HuH-7.5 (cell line): Measurements from ENCODE around the gene FBRS.
A peak's percentile ranks its signal among the peaks of the same experiment; 100 is the strongest.

Source experiments
- DNase-seq: peaks from one replicate; pipeline ENCODE4 v3.0.0; 2011; ENCODE audit warnings: low spot score

The FBRS gene

GRCh38 chr16:30644334-30644830 lies 13.8 kb upstream of the FBRS start:
- no peak for DNase-seq

DNA sequence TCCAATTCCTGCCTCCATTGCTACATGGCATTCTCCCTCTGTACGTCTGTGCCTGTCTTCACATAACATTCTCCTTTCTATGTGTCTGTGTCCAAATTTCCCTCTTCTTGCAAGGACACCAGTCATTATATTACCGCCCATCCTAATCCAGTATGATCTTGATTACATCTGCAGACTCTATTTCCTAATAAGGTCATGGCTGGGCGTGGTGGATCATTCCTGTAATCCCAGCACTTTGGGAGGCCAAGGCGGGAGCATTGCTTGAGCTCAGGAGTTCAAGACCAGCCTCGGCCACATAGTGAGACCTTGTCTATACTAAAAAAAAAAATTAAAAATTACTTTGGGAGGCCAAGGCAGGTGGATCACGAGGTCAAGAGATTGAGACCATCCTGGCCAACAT lies 12.5 kb upstream of the FBRS start:
- DNase-seq, result no peak

GRCh38 chr16:30647274-30647571 lies 11.0 kb upstream of the FBRS start:
- no peak for DNase-seq

DNA sequence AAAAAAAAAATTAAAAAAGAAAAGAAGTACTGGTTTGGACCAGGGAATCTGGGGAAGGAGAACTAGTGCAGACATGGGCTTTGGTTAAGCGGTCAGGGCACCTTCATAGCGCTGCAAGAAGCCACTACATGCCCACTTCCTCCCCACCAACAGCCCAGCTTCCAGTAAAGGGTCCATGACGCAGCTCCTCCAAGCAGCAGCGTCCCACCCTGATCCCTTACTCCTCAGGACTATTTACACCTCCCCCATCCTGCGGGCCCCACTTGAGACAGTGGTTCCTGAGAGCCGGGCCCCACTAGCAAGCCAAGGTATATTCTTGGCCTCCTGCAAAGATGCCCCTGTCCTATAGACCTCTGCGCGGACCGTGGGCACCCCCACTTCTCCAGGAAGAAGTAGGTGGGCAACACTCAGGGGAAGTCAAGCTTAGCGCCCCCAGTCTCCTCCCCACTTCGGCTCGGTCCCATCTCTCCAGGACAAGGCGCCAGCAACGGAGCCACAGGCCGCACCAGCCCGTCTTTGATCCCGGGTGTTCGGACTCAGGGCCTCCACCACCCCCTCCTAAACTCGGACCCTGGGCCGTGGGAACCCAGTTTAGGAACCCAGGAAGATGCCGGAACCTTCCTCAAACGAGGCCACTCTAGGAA lies 8.4 kb upstream of the FBRS start:
- no peak for DNase-seq

DNA sequence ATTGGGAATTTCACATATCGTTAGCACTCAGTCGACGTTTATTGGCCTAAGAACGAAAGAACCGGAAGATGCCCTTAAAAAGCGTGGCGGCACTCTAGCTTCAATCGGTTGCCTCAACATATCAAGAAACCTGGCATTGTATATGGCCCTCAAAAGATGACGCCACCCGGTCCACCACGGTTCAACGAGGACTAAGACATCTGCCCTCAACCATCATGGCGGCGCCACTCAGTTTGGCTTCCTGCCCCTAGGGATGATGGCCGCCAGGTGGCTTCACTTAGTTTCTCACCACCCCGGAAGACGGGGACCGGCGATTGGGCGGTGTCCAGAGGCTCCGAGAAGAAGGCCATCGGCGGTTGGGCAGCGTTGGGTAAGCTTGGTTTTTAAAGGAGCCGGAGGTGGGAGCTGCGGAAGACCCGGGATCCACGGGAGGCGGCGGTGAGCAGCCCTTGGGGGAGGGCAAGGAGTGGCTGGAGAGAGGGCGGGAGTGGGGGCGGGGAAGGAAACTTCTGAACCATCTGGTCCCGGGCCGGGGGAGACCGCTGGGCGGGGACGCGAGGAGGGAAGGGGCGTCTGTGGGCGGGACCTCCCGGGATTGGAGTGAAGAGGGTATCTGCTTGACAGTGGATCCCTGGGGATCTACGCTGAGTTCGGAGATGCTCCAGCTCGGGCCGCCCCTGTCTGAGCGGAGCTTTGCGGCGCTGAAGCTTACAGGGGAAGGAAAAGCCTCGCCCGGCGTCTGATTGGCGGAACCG lies 7.7 kb upstream of the FBRS start, which contains the start of gene PRR14:
TSS of gene PRR14 (plus strand) at position 592 of the 755 bp plus-strand sequence. CDS start 686 bp downstream, outside the sequence.
- DNase-seq, result peak; percentile 95

DNA sequence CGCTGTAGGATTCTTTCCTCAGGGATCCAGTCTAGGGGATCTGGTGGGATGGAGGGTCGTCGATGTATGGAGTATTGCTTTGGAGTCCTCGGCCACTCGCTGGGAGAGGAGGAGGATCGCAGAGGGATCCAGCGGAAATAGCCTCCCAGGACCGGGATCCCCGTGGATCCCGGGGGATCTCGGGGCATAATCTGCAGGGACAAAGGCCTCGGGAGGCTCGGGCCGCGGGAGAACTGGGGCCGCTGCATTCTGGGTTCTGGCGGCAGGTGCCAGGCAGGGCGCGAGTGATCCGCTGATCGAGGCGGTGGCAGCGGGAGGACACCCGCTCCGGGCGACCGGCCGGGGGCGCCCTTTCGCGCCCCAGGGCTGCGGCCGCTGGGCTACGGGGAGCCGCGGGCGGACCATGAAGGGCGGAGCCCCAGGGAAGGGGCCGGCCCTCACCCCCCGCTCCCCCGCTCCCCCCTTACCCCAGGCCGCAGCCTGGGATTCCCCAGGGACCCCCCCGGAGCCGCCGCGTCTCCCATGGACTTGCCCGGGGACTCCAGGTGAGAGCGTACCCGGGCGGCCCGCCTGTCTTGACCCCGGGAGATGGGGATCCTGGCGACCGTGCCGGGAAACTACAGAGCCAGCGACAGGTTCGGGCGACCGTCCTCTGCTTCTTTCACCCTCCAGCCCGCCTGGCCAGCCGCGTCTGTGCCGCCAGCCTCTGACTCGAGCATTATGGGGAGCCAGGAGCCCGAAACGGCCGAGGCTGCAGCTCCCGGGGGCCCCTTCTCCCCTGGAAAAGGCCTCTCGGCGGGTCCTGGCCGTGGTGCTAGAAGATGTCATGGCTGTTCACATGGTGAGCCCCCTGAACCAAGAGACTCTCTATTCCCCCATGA lies 6.9 kb upstream of the FBRS start:
- DNase-seq, result peak; percentile 86

DNA sequence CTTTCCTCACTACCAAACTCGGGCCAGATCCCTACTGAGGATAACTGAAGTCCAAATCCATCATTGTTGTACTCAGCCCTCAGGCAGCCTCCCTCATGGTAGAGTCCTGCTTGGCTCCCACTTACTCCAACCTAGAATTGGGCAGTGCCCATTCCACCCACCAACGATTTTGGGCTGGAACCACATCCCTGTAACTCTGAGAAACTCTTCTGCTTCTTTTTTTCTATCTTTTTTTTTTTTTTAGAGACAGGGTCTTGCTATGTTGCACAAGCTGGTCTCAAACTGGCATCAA lies 6.3 kb upstream of the FBRS start:
- DNase-seq, result no peak

- no peak for DNase-seq
Observed at GRCh38 chr16:30652718-30653117, 5.5 kb upstream of the FBRS start.

- DNase-seq, result no peak
Observed at GRCh38 chr16:30654856-30655255, 3.4 kb upstream of the FBRS start.

GRCh38 chr16:30655815-30656347 lies 2.4 kb upstream of the FBRS start:
- no peak for DNase-seq

DNA sequence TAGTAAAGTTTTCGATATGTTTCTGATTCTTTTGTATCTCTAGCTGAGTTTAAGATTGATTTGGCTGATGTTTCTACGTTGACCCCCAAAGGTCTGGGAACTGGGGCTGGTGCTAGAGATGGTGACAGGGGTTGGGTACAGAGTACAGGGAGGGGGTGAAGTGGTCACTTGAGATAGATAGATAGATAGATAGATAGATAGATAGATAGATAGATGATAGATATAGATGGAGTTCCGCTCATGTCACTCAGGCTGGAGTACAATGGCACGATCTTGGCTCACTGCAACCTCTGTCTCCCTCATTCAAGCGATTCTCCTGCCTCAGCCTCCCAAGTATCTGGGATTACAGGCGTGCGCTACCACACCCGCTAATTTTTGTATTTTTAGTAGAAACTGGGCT lies 1.8 kb upstream of the FBRS start:
- no peak for DNase-seq

- no peak for DNase-seq
Observed at GRCh38 chr16:30656974-30657865, 1.0 kb upstream of the FBRS start.

- peak; percentile 80 for DNase-seq
Observed at GRCh38 chr16:30658731-30659506, 688 bp downstream of the FBRS start.

- no peak for DNase-seq
Observed at GRCh38 chr16:30659507-30660423, 1.5 kb downstream of the FBRS start.

DNA sequence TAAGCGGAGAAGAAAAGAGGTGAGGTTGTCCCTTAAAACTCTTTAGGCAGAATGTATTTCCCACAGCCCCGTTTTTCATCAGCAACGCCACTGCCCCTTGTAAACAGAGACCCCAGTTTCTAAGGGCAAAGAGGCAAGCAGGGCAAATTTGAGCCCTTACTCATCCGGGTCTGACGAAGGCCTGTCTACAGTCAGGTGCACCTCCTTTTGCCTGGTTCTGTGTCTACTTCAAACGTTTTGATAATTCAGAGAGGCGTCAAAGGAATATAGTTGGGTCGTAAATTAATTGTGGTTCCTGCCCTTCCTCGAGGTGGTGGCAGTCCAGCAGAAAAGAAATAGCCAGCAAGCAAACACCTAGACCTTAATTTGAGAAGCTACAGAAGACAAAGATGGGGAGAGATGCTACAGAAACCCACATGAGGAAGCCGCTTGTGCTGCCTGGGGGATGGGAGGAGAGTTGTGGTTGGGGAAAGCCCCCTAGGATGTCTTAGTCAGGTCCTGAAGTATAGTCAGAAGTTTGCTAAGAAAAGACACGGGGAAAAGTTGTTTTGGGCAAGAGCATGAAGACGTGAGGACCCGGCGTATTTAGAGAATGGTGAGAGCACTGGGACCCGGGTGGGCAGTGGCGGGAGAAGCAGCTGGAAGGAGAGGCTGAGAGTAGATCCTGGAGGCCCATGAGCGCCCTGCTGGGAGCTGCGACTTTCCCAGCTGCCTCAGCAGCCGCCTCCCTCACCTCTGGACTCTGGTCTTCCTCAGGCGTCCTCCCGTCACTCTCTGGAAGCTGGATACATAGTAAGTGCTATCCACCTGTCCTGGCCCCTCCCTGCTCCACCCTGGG lies 2.4 kb downstream of the FBRS start:
- DNase-seq, result no peak

GRCh38 chr16:30662449-30662848 lies 4.2 kb downstream of the FBRS start:
- DNase-seq, result no peak

DNA sequence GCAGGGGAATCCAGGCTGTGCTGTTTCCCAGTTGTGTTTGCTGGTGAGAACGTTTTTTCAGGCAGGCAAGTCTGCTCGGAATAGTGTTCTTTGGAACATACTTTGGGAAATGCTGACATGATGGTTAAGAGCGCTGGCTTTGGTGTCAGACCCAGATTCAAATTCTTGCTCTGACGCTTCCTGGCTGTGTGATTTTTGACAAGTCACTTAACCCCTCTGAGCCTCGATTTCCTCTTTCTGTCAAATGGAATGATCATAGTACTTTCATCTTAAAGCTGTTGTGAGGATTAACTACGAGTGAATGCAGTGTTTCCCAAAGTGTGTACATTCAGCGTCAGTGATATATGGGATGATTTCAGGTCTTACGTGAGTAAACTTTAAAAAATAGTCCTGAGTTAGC lies 4.8 kb downstream of the FBRS start:
- DNase-seq, result no peak

GRCh38 chr16:30663820-30664219 lies 5.6 kb downstream of the FBRS start:
- DNase-seq, result no peak

DNA sequence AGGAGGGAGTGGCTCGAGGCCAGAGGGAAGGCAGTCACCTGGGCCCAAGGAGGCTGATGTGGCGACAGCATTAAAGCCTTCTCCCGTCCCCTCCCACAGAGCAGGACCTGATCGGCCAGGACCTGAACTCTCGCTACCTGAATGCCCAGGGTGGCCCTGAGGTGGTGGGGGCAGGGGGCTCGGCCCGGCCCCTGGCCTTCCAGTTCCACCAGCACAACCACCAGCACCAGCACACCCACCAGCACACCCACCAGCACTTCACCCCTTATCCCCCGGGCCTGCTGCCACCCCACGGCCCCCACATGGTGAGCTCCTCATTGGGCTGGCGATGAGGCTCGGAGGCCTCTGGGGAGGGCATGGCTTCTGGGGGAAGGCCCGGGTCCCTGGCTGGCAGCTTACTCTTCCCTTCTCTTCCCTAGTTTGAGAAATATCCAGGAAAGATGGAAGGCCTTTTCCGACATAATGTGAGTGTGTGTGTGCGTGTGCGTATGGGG lies 6.4 kb downstream of the FBRS start:
- DNase-seq, result no peak
